HEK293 (cell line): ENCODE measurements around the gene MTUS2.

Source experiments
- CTCF ChIA-PET: fragments of 350-600 bp; formaldehyde crosslinking; extraction: SDS; loops from one replicate; lab custom pipeline; 2021; ENCODE audit warnings: antibody characterized with exemption; lab: Yijun Ruan, JAX
- POLR2A ChIA-PET: fragments of 300-600 bp; formaldehyde crosslinking; extraction: SDS; loops from one replicate; lab custom pipeline; 2020; ENCODE audit warnings: antibody characterized with exemption, inconsistent platforms; lab: Yijun Ruan, JAX
- H3K27ac ChIP-seq: fragments of 200-500 bp; sonication (Bioruptor generic); 2 replicates; pipeline ENCODE4 v1.5.1; 2014; ENCODE audit warnings: low read depth, low read length, control low read depth, inconsistent platforms; ENCODE audit errors: extremely low read depth
- H3K36me3 ChIP-seq, 2 experiments: fragments of 200-500 bp in 1 of 2; sonication (Bioruptor generic) in 1 of 2; 1 replicate in 1 of 2; 2 replicates in 1 of 2; pipeline ENCODE4 v1.5.1; 2014 to 2017; ENCODE audit warnings: inconsistent platforms in 2 of 2, low read length in 2 of 2; ENCODE audit not compliant: control insufficient read depth in 2 of 2, insufficient read depth in 1 of 2
- H3K4me1 ChIP-seq: fragments of 200-500 bp; sonication (Bioruptor generic); 2 replicates; pipeline ENCODE4 v1.5.1; 2014; ENCODE audit warnings: mild to moderate bottlenecking, low read length, inconsistent platforms; ENCODE audit not compliant: control insufficient read depth, insufficient read depth
- H3K4me3 ChIP-seq: 2 replicates; pipeline ENCODE4 v1.5.1; 2011; ENCODE audit warnings: low read depth, mild to moderate bottlenecking, control low read depth, low read length, moderate library complexity
- H3K9me3 ChIP-seq: fragments of 200-500 bp; sonication (Bioruptor generic); 2 replicates; pipeline ENCODE4 v1.5.1; 2014; ENCODE audit warnings: low read depth, low read length, inconsistent platforms; ENCODE audit not compliant: control insufficient read depth, insufficient read depth
- EGR2 ChIP-seq: fragments of 450-650 bp; formaldehyde crosslinking; IDR thresholded peaks from 2 replicates; pipeline ENCODE4 v1.5.1; 2016; ENCODE audit warnings: low read depth, missing biosample characterization, missing genetic modification characterization
- HOXA7 ChIP-seq: sonication (generic); formaldehyde crosslinking; IDR thresholded peaks from 2 replicates; pipeline ENCODE4 v1.8.1; 2022; ENCODE audit warnings: missing genetic modification reagents, borderline replicate concordance
- MYNN ChIP-seq: fragments of 450-650 bp; formaldehyde crosslinking; IDR thresholded peaks from 2 replicates; pipeline ENCODE4 v1.5.1; 2016; ENCODE audit warnings: missing biosample characterization, missing genetic modification characterization, borderline replicate concordance
- OVOL3 ChIP-seq: fragments of 450-650 bp; formaldehyde crosslinking; IDR thresholded peaks from 2 replicates; pipeline ENCODE4 v1.5.1; 2016; ENCODE audit warnings: missing biosample characterization, missing genetic modification characterization
- RBAK ChIP-seq: fragments of 450-650 bp; formaldehyde crosslinking; IDR thresholded peaks from 2 replicates; pipeline ENCODE4 v1.5.1; 2016; ENCODE audit warnings: missing biosample characterization, missing genetic modification characterization
- REST ChIP-seq: fragments of 450-650 bp; formaldehyde crosslinking; IDR thresholded peaks from 2 replicates; pipeline ENCODE4 v1.5.1; 2016; ENCODE audit warnings: missing biosample characterization, missing genetic modification characterization
- SP3 ChIP-seq: fragments of 450-650 bp; formaldehyde crosslinking; IDR thresholded peaks from 2 replicates; pipeline ENCODE4 v1.5.1; 2016; ENCODE audit warnings: missing biosample characterization, missing genetic modification characterization
- ZBTB17 ChIP-seq: fragments of 450-650 bp; formaldehyde crosslinking; IDR thresholded peaks from 2 replicates; pipeline ENCODE4 v1.5.1; 2016; ENCODE audit warnings: missing biosample characterization, missing genetic modification characterization
- ZEB2 ChIP-seq: fragments of 450-650 bp; formaldehyde crosslinking; IDR thresholded peaks from 2 replicates; pipeline ENCODE4 v1.5.1; 2016; ENCODE audit warnings: missing biosample characterization, missing genetic modification characterization
- ZNF2 ChIP-seq: fragments of 450-650 bp; formaldehyde crosslinking; IDR thresholded peaks from 2 replicates; pipeline ENCODE4 v1.5.1; 2016; ENCODE audit warnings: missing biosample characterization, missing genetic modification characterization
- ZNF214 ChIP-seq: fragments of 450-650 bp; formaldehyde crosslinking; IDR thresholded peaks from 2 replicates; pipeline ENCODE4 v1.5.1; 2017; ENCODE audit warnings: missing biosample characterization, mild to moderate bottlenecking, missing genetic modification characterization, borderline replicate concordance
- ZNF266 ChIP-seq: fragments of 450-650 bp; formaldehyde crosslinking; IDR thresholded peaks from 2 replicates; pipeline ENCODE4 v1.5.1; 2016; ENCODE audit warnings: missing biosample characterization, missing genetic modification characterization, low read depth
- ZNF274 ChIP-seq, 2 experiments: fragments of 200-500 bp in 1 of 2; fragments of 450-650 bp in 1 of 2; sonication (Bioruptor generic) in 1 of 2; formaldehyde crosslinking in 1 of 2; IDR thresholded peaks; 2 replicates each; pipeline versions ENCODE4 v1.5.1 to v1.6.1; 2014 to 2016; ENCODE audit warnings: borderline replicate concordance in 1 of 2, inconsistent platforms in 1 of 2, low read length in 1 of 2, missing biosample characterization in 1 of 2, missing genetic modification characterization in 1 of 2
- ZNF473 ChIP-seq: fragments of 450-650 bp; formaldehyde crosslinking; IDR thresholded peaks from 2 replicates; pipeline ENCODE4 v1.5.1; 2017; ENCODE audit warnings: missing biosample characterization, missing genetic modification characterization
- ZNF513 ChIP-seq: fragments of 450-650 bp; IDR thresholded peaks from 2 replicates; pipeline ENCODE4 v1.5.1; 2018; ENCODE audit warnings: missing biosample characterization, missing genetic modification characterization
- ZNF530 ChIP-seq: fragments of 450-650 bp; formaldehyde crosslinking; IDR thresholded peaks from 2 replicates; pipeline ENCODE4 v1.5.1; 2016; ENCODE audit warnings: low read depth, missing biosample characterization, missing genetic modification characterization
- ZNF654 ChIP-seq: fragments of 450-650 bp; formaldehyde crosslinking; IDR thresholded peaks from 2 replicates; pipeline ENCODE4 v1.5.1; 2016; ENCODE audit warnings: low read depth, missing biosample characterization, missing genetic modification characterization
- ZNF670 ChIP-seq: fragments of 450-650 bp; formaldehyde crosslinking; IDR thresholded peaks from 2 replicates; pipeline ENCODE4 v1.5.1; 2016; ENCODE audit warnings: missing biosample characterization, missing genetic modification characterization, low read depth
- ZNF707 ChIP-seq: fragments of 450-650 bp; formaldehyde crosslinking; IDR thresholded peaks from 2 replicates; pipeline ENCODE4 v1.5.1; 2016; ENCODE audit warnings: missing biosample characterization, missing genetic modification characterization
- ZNF76 ChIP-seq: fragments of 450-650 bp; formaldehyde crosslinking; IDR thresholded peaks from 2 replicates; pipeline ENCODE4; 2016; ENCODE audit warnings: low read depth, missing biosample characterization, missing genetic modification characterization, borderline replicate concordance
- ZNF777 ChIP-seq: fragments of 450-650 bp; formaldehyde crosslinking; IDR thresholded peaks from 2 replicates; pipeline ENCODE4 v1.5.1; 2017; ENCODE audit warnings: missing biosample characterization, missing genetic modification characterization, borderline replicate concordance
- ZNF785 ChIP-seq: fragments of 450-650 bp; formaldehyde crosslinking; IDR thresholded peaks from 2 replicates; pipeline ENCODE4 v1.5.1; 2016; ENCODE audit warnings: missing biosample characterization, missing genetic modification characterization
- ZSCAN4 ChIP-seq: fragments of 450-650 bp; formaldehyde crosslinking; IDR thresholded peaks from 2 replicates; pipeline ENCODE4 v1.5.1; 2017; ENCODE audit warnings: missing biosample characterization, missing genetic modification characterization
- TF ChIP-seq, protein P1 (sequence below): fragments of 450-650 bp; formaldehyde crosslinking; IDR thresholded peaks from 2 replicates; pipeline ENCODE4 v1.5.1; 2016; ENCODE audit warnings: missing biosample characterization, missing genetic modification characterization

MTUS2 gene

DNA sequence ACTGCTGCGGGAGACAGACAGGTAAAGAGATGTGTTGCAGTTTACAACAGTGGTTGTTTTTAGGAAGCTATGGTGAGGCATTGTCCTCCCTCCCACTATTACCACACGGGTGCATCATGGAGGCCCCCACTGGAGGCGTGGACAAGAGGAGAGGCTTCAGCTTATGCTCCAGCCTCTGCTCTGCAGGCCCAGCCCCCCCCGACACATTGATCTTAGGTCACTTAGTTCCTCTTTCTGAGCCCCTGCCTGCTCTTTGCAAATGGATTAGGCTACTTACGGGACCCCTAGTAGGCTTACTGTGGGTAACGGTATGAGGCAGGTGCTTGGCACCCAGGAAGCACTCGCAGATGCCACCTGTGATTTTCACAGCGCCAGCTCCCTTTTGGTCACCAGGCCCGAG is 651.4 kb downstream of the MTUS2 start:
- H3K36me3 ChIP-seq = no peaks in the 10 kb centered on the region
- ChIA-PET CTCF (interaction anchor here (0.7 to 1.8 kb wide), 8 partner anchors 10 to 640 kb away, joined by 3 to 8 read pairs (median 3); no protein-coding TSS in a partner anchor), POLR2A (no interaction called here)

GRCh38 chr13:29472332-29472961 is 652.3 kb downstream of the MTUS2 start:
- no peaks in the 10 kb centered on the region for H3K9me3 ChIP-seq
- TF ChIP-seq, protein P1, sequence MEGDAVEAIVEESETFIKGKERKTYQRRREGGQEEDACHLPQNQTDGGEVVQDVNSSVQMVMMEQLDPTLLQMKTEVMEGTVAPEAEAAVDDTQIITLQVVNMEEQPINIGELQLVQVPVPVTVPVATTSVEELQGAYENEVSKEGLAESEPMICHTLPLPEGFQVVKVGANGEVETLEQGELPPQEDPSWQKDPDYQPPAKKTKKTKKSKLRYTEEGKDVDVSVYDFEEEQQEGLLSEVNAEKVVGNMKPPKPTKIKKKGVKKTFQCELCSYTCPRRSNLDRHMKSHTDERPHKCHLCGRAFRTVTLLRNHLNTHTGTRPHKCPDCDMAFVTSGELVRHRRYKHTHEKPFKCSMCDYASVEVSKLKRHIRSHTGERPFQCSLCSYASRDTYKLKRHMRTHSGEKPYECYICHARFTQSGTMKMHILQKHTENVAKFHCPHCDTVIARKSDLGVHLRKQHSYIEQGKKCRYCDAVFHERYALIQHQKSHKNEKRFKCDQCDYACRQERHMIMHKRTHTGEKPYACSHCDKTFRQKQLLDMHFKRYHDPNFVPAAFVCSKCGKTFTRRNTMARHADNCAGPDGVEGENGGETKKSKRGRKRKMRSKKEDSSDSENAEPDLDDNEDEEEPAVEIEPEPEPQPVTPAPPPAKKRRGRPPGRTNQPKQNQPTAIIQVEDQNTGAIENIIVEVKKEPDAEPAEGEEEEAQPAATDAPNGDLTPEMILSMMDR (tag by site-specific recombination) = peak; percentile 59
- TF ChIP-seq ZNF654 (peak; percentile 59), ZNF473 (tag by site-specific recombination) (no peak)
- TF ChIP-seq, all 188 proteins: peak for 2
- no peaks in the 10 kb centered on the region for H3K36me3 ChIP-seq
- ChIA-PET CTCF (interaction anchor here (0.6 to 1.8 kb wide), 12 partner anchors 12 to 639 kb away, joined by 3 to 8 read pairs (median 4); no protein-coding TSS in a partner anchor), POLR2A (no interaction called here)
- H3K27ac ChIP-seq = no peak overlapping the region
- no peaks in the 10 kb centered on the region for H3K4me1 ChIP-seq
- no peak overlapping the region for H3K4me3 ChIP-seq

More for the DNA sequence above, 651.4 kb downstream of the MTUS2 start:
- Histone ChIP-seq H3K4me3 (no peak overlapping the region), H3K9me3 (no peaks in the 10 kb centered on the region), H3K27ac (no peak overlapping the region), H3K4me1 (no peaks in the 10 kb centered on the region)
- no peak for TF ChIP-seq ZSCAN4 (tag by site-specific recombination)
- TF ChIP-seq ZNF530 (tag by site-specific recombination) = no peak
- TF ChIP-seq ZEB2 (tag by site-specific recombination) = no peak
- TF ChIP-seq OVOL3 (tag by site-specific recombination) = no peak
- TF ChIP-seq ZBTB17 (tag by site-specific recombination) = no peak
- TF ChIP-seq ZNF513 (tag by site-specific recombination) = no peak
- no peak for TF ChIP-seq ZNF214 (tag by site-specific recombination)
- no peak for TF ChIP-seq HOXA7 (CRISPR knock-in tag)
- TF ChIP-seq MYNN (tag by site-specific recombination) = no peak
- TF ChIP-seq RBAK (tag by site-specific recombination) = no peak

GRCh38 chr13:29473166-29473565 is 653.0 kb downstream of the MTUS2 start:
- Histone ChIP-seq H3K27ac (no peak overlapping the region), H3K4me1 (no peaks in the 10 kb centered on the region), H3K4me3 (no peak overlapping the region), H3K9me3 (no peaks in the 10 kb centered on the region), H3K36me3 (no peaks in the 10 kb centered on the region)
- ChIA-PET POLR2A (no interaction called here), CTCF (interaction anchor here (0.8 to 1.8 kb wide), 7 partner anchors 9 to 235 kb away, joined by 3 to 7 read pairs (median 3); no protein-coding TSS in a partner anchor)
- TF ChIP-seq REST (tag by site-specific recombination) (no peak), ZNF2 (tag by site-specific recombination) (no peak), ZNF670 (tag by site-specific recombination) (no peak), ZNF274 (IDR thresholded peaks at IDR 0.05; ENCODE audit: low read length) (no peak), ZNF274 (tag by site-specific recombination; IDR thresholded peaks at IDR 0.05; ENCODE audit: borderline replicate concordance) (no peak), ZNF76 (no peak), SP3 (tag by site-specific recombination) (no peak), EGR2 (tag by site-specific recombination) (no peak), ZNF777 (tag by site-specific recombination) (no peak), ZNF266 (tag by site-specific recombination) (no peak), ZNF785 (tag by site-specific recombination) (no peak), ZNF707 (tag by site-specific recombination) (no peak)
